K562 (cell line): ENCODE data around the gene KIAA0319L.

ENCODE experiments used
- ARID1B ChIP-seq: fragments of 450-650 bp; IDR thresholded peaks from 2 replicates; pipeline ENCODE4 v1.6.1; 2016; ENCODE audit warnings: antibody characterized with exemption, mild to moderate bottlenecking, inconsistent platforms
- ATF2 ChIP-seq: sonication (generic); formaldehyde crosslinking; IDR thresholded peaks from 2 replicates; pipeline ENCODE4 v1.8.1; 2022; ENCODE audit warnings: missing genetic modification reagents
- SIN3A ChIP-seq, 2 experiments: fragments of 150-350 bp in 1 of 2; IDR thresholded peaks; 2 replicates each; pipeline ENCODE4 v1.6.1; 2011 to 2016; ENCODE audit warnings: borderline replicate concordance in 2 of 2, low read depth in 2 of 2, low read length in 2 of 2, mild to moderate bottlenecking in 2 of 2, moderate library complexity in 2 of 2; ENCODE audit not compliant: control insufficient read depth in 1 of 2

- no peak for TF ChIP-seq SIN3A (IDR thresholded peaks at IDR 0.05; ENCODE audit: borderline replicate concordance in 2 of 2, control insufficient read depth in 1 of 2, low read depth in 2 of 2, low read length in 2 of 2)
- TF ChIP-seq ATF2 (CRISPR knock-in tag): no peak
- no peak for TF ChIP-seq ARID1B
Observed at GRCh38 chr1:35537806-35538205, 19.4 kb downstream of the KIAA0319L start.
